Thyroid gland (tissue), 4 donors: ENCODE measurements around the gene PAK5. TPM values are rescaled to one million over a fixed set of nuclear protein-coding genes. Genes with fewer than 3 reads are reported as not detected.

ENCODE experiments used
- DNase-seq, 2 donors: peaks; one replicate each; pipeline ENCODE4 v3.0.0-alpha.2; 2019
- H3K27ac ChIP-seq, 3 donors: fragments of 200-600 bp; sonication (generic); 1 replicate in 2 of 3; 2 replicates in 1 of 3; pipeline ENCODE4 v1.5.1; 2016 to 2019; ENCODE audit warnings: mild to moderate bottlenecking in 1 of 3, moderate library complexity in 1 of 3
- H3K27me3 ChIP-seq: fragments of 200-600 bp; sonication (generic); one replicate; pipeline ENCODE4 v1.5.1; 2019
- H3K36me3 ChIP-seq, 2 donors: fragments of 200-600 bp; sonication (generic); one replicate each; pipeline ENCODE4 v1.5.1; 2016 to 2019
- H3K4me1 ChIP-seq, 2 donors: fragments of 200-600 bp; sonication (generic); one replicate each; pipeline ENCODE4 v1.5.1; 2017 to 2019
- H3K4me3 ChIP-seq, 3 donors: fragments of 200-600 bp; sonication (generic); replicated peaks in 1 of 3; 1 replicate in 2 of 3; 2 replicates in 1 of 3; pipeline ENCODE4 v1.5.1; 2016; ENCODE audit warnings: mild to moderate bottlenecking in 1 of 3
- H3K9me3 ChIP-seq: fragments of 200-600 bp; sonication (generic); one replicate; pipeline ENCODE4 v1.5.1; 2017
- POLR2A ChIP-seq, 2 donors: fragments of 450-650 bp; IDR thresholded peaks; one replicate each; pipeline ENCODE4 v1.6.1; 2017; ENCODE audit warnings: antibody characterized with exemption in 2 of 2, mild to moderate bottlenecking in 2 of 2, moderate library complexity in 1 of 2
- WGBS, 2 donors: methylation state at CpG; one replicate each; pipeline ENCODE4 v1.1.5; 2017; 5-methylcytosine and 5-hydroxymethylcytosine counted together
- intact Hi-C: fragments of 100-400 bp; cut with DNase I; formaldehyde crosslinking; loops from one replicate; pipeline ENCODE4 v1.15.1; 2023
- total RNA-seq, 4 donors: library from RNA; depleted of rRNA; stranded (reverse); fragments of >200 nt; gene quantifications; one replicate each; pipeline ENCODE4 v1.2.3, GENCODE V29; 2016
- TF ChIP-seq, protein P1 (sequence below), 6 experiments: fragments of 200-600 bp in 3 of 6; fragments of 450-650 bp in 3 of 6; sonication (generic) in 3 of 6; IDR thresholded peaks; one replicate each; pipeline ENCODE4 v1.5.1; 2016 to 2019; ENCODE audit warnings: antibody characterized with exemption in 6 of 6, mild to moderate bottlenecking in 2 of 6, inconsistent platforms in 1 of 6, moderate library complexity in 1 of 6

PAK5 gene
- total RNA-seq, 4 donors from 2014 or later: 0.13 to 0.33 TPM; not detected in 2

DNA sequence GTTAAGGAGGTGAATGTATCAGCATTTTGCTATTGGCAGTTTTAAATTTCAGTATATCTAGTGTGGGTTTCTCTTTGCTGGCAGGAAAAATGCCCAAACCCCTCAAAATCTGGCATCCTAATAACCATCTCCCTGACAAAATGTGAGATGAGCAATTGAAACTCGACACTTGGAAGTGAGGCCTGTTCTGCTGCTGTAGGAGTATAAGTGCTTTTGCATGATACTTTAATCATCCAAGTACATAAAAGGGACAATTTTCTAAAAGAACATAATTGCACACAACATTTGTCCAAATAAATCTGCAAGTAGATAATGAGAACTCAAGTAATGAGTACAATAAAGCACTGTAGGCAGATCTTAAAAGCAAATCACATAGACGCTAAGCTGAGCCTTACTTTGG, 288.0 kb downstream of the PAK5 start:
- intact Hi-C loops: no loop called here
- Histone ChIP-seq H3K9me3 (no peaks in the 10 kb centered on the region), H3K27me3 (no peaks in the 10 kb centered on the region), H3K4me1 (no peaks in the 10 kb centered on the region), H3K4me3 (no peak overlapping the region), H3K36me3 (no peaks in the 10 kb centered on the region), H3K27ac (no peak overlapping the region)
- DNase-seq: no peak
- TF ChIP-seq, protein P1, sequence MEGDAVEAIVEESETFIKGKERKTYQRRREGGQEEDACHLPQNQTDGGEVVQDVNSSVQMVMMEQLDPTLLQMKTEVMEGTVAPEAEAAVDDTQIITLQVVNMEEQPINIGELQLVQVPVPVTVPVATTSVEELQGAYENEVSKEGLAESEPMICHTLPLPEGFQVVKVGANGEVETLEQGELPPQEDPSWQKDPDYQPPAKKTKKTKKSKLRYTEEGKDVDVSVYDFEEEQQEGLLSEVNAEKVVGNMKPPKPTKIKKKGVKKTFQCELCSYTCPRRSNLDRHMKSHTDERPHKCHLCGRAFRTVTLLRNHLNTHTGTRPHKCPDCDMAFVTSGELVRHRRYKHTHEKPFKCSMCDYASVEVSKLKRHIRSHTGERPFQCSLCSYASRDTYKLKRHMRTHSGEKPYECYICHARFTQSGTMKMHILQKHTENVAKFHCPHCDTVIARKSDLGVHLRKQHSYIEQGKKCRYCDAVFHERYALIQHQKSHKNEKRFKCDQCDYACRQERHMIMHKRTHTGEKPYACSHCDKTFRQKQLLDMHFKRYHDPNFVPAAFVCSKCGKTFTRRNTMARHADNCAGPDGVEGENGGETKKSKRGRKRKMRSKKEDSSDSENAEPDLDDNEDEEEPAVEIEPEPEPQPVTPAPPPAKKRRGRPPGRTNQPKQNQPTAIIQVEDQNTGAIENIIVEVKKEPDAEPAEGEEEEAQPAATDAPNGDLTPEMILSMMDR (IDR thresholded peaks at IDR 0.05): no peak
- TF ChIP-seq POLR2A (IDR thresholded peaks at IDR 0.05): no peak
- 67 to 89% methylated on average over 2 of the region's 2 CpGs for WGBS, 2 donors

DNA sequence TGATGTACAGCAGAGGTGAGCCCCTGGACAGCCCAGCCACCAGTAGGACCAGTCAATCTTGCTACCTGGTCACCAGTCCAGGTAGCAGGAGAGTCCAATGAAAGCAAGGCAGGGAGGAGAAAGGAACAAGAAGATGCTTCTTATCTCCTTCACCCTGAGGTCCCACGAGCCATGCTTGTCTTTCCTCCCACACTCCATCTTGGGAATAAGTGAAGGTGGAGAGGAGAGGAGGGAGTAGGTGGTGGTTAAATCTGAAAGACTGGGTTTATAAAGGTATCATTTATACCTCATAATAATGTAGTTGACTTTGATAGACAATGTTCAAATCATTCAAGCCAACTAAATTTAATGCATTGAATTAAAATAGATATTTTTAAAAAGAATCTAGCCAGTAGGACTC, 288.6 kb downstream of the PAK5 start:
- TF ChIP-seq POLR2A (IDR thresholded peaks at IDR 0.05): no peak
- TF ChIP-seq, protein P1 (IDR thresholded peaks at IDR 0.05): no peak
- H3K9me3 ChIP-seq: no peaks in the 10 kb centered on the region
- no peak overlapping the region for H3K27ac ChIP-seq
- intact Hi-C loops: no loop called here
- no peak for DNase-seq
- H3K36me3 ChIP-seq: no peaks in the 10 kb centered on the region
- WGBS, 2 donors: 93 to 97% methylated on average over 1 of the region's 1 CpG
- H3K4me3 ChIP-seq: no peak overlapping the region
- H3K4me1 ChIP-seq: no peaks in the 10 kb centered on the region
- no peaks in the 10 kb centered on the region for H3K27me3 ChIP-seq

- TF ChIP-seq POLR2A (IDR thresholded peaks at IDR 0.05): no peak
- TF ChIP-seq, protein P1 (IDR thresholded peaks at IDR 0.05): no peak
- intact Hi-C loops: no loop called here
- H3K4me3 ChIP-seq: no peak overlapping the region
- H3K36me3 ChIP-seq: no peaks in the 10 kb centered on the region
- H3K9me3 ChIP-seq: no peaks in the 10 kb centered on the region
- no peak overlapping the region for H3K27ac ChIP-seq
- H3K27me3 ChIP-seq: no peaks in the 10 kb centered on the region
- 63 to 69% methylated on average over 4 of the region's 4 CpGs for WGBS, 2 donors
- no peak for DNase-seq
- no peaks in the 10 kb centered on the region for H3K4me1 ChIP-seq
Measured at GRCh38 chr20:9543214-9543613, 295.7 kb downstream of the PAK5 start.

DNA sequence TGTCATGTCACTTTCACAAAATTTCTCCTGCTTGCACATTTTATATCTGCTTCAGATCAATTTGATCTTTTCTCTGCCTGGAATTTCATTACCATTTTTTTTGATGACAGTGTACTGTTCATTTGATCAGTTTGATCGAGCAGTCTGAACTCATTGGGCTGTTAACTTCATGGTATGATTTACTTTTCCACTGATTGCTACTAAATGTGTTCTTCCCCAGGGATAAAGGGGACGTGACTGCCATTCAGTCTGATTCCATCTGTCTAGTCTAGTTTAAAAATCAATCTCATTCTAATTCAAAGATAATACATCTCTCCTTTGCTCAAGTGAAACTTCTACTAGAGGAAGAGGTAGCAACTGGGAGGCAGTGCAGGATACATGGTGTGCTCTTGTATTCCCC, 303.4 kb downstream of the PAK5 start:
- intact Hi-C loops: no loop called here
- no peak overlapping the region for H3K27ac ChIP-seq
- H3K27me3 ChIP-seq: no peaks in the 10 kb centered on the region
- H3K4me3 ChIP-seq: no peak overlapping the region
- no peaks in the 10 kb centered on the region for H3K36me3 ChIP-seq
- no peaks in the 10 kb centered on the region for H3K9me3 ChIP-seq
- 88 to 92% methylated on average over 2 of the region's 2 CpGs for WGBS, 2 donors
- H3K4me1 ChIP-seq: no peaks in the 10 kb centered on the region
- DNase-seq: no peak
- no peak for TF ChIP-seq POLR2A (IDR thresholded peaks at IDR 0.05)
- TF ChIP-seq, protein P1 (IDR thresholded peaks at IDR 0.05): no peak

- Histone ChIP-seq H3K4me1 (no peaks in the 10 kb centered on the region), H3K9me3 (no peaks in the 10 kb centered on the region), H3K27me3 (no peaks in the 10 kb centered on the region), H3K36me3 (no peaks in the 10 kb centered on the region), H3K4me3 (no peak overlapping the region), H3K27ac (no peak overlapping the region)
- no peak for DNase-seq
- intact Hi-C loops: no loop called here
- TF ChIP-seq, protein P1 (IDR thresholded peaks at IDR 0.05): no peak
- no peak for TF ChIP-seq POLR2A (IDR thresholded peaks at IDR 0.05)
- 79 to 82% methylated on average over 5 of the region's 5 CpGs for WGBS, 2 donors
Measured at GRCh38 chr20:9534025-9534424, 304.9 kb downstream of the PAK5 start.
